Measurements from ENCODE around the gene KISS1R. TPM values are rescaled to one million over a fixed set of nuclear protein-coding genes. Genes with fewer than 3 reads are reported as not detected.

KISS1R gene
- total RNA-seq, 4 donors from 2014 or later, result 0.29 TPM; not detected in 3

DNA sequence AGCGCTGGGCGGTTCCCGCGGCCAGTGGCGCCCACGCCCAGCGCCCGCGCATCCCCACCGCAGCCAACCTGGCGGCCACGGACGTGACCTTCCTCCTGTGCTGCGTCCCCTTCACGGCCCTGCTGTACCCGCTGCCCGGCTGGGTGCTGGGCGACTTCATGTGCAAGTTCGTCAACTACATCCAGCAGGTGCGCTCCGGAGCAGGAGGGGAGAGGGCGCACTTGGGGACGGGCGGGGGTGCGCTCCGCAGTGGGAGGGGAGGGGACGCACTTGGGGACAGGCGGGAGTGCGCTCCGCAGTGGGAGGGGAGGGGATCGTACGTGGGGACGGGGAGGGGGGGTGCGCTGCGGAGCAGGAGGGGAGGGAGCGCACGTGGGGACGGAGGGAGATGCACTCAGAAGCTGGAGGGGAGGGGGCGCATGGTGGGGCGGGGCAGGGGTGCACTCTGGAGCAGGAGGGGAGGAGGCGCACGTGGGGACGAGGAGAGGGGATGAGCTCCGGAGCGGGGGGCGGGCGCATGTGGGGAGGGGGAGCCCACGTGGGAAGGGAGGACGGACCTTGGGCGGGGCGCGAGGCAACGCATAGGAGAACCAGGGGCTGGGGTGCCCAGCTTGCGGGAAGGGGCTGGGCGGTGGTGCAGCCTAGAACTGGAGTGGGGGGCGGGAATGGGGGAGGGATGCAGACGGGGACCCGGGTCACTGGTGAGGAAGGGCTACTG is 1.5 kb downstream of the KISS1R start:
- TF ChIP-seq EP300 (IDR thresholded peaks at IDR 0.05) (no peak), POLR2AphosphoS5 (IDR thresholded peaks at IDR 0.05) (no peak), POLR2A (IDR thresholded peaks at IDR 0.05) (no peak)
- TF ChIP-seq, protein P1, sequence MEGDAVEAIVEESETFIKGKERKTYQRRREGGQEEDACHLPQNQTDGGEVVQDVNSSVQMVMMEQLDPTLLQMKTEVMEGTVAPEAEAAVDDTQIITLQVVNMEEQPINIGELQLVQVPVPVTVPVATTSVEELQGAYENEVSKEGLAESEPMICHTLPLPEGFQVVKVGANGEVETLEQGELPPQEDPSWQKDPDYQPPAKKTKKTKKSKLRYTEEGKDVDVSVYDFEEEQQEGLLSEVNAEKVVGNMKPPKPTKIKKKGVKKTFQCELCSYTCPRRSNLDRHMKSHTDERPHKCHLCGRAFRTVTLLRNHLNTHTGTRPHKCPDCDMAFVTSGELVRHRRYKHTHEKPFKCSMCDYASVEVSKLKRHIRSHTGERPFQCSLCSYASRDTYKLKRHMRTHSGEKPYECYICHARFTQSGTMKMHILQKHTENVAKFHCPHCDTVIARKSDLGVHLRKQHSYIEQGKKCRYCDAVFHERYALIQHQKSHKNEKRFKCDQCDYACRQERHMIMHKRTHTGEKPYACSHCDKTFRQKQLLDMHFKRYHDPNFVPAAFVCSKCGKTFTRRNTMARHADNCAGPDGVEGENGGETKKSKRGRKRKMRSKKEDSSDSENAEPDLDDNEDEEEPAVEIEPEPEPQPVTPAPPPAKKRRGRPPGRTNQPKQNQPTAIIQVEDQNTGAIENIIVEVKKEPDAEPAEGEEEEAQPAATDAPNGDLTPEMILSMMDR (IDR thresholded peaks at IDR 0.05), result no peak
- no peak for DNase-seq (ENCODE audit: low spot score in 2 of 2)
- no peak overlapping the region for H3K27ac ChIP-seq
- no peaks in the 10 kb centered on the region for H3K36me3 ChIP-seq
- H3K4me1 ChIP-seq, result peaks cover 45% of the 10 kb centered on the region
- H3K27me3 ChIP-seq, result peaks cover 48% of the 10 kb centered on the region
- WGBS, result 3% methylated on average over 33 of the region's 58 CpGs
- H3K9me3 ChIP-seq, result no peaks in the 10 kb centered on the region
- no peak overlapping the region for H3K4me3 ChIP-seq

DNA sequence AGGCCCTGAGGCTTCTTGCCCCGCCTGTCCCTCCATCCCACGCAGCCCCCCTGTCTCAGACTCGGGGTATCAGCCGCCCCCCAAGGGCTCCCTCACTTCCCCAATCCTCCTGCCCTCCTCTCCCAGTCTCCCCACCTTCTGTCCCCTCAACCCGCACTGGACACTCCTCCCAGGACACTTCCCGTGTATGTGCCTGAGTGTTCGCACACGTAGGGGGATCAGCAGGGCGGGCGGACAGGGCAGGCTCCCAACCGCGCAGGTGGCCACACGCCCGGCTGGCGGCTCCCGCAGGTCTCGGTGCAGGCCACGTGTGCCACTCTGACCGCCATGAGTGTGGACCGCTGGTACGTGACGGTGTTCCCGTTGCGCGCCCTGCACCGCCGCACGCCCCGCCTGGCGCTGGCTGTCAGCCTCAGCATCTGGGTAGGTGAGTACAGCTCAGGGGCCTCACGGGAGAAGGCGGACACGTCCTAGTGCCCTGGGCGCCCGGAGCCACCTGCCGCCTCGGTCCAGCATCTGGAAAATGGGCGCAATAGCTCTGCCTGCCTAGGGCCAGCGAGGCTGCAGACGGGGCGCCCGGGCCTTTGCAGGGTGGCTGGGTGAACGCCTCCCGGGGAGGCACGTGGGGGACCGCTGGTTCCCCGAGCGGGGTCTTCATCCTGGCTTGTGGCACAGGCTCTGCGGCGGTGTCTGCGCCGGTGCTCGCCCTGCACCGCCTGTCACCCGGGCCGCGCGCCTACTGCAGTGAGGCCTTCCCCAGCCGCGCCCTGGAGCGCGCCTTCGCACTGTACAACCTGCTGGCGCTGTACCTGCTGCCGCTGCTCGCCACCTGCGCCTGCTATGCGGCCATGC is 2.3 kb downstream of the KISS1R start:
- Histone ChIP-seq H3K4me3 (peak overlapping the region; percentile 34), H3K36me3 (no peaks in the 10 kb centered on the region), H3K27me3 (peaks cover 48% of the 10 kb centered on the region), H3K27ac (no peak overlapping the region), H3K4me1 (peaks cover 44% of the 10 kb centered on the region), H3K9me3 (no peaks in the 10 kb centered on the region)
- WGBS, result 2% methylated on average over 24 of the region's 68 CpGs
- no peak for DNase-seq (ENCODE audit: low spot score in 2 of 2)
- TF ChIP-seq POLR2A (IDR thresholded peaks at IDR 0.05) (no peak), EP300 (IDR thresholded peaks at IDR 0.05) (no peak), POLR2AphosphoS5 (IDR thresholded peaks at IDR 0.05) (no peak)
- TF ChIP-seq, protein P1 (IDR thresholded peaks at IDR 0.05), result no peak

DNA sequence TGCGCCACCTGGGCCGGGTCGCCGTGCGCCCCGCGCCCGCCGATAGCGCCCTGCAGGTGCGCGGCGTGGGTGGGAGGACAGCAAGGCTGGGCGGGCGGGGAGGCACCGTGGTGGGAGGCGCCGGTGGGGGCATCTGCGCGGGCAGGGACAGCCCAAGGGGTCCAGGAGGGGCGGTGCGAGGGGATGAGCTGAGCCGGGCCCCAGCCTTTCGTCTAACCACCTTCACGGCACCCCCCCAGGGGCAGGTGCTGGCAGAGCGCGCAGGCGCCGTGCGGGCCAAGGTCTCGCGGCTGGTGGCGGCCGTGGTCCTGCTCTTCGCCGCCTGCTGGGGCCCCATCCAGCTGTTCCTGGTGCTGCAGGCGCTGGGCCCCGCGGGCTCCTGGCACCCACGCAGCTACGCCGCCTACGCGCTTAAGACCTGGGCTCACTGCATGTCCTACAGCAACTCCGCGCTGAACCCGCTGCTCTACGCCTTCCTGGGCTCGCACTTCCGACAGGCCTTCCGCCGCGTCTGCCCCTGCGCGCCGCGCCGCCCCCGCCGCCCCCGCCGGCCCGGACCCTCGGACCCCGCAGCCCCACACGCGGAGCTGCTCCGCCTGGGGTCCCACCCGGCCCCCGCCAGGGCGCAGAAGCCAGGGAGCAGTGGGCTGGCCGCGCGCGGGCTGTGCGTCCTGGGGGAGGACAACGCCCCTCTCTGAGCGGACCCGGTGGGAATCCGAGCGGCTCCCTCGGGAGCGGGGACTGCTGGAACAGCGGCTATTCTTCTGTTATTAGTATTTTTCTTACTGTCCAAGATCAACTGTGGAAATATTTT is 3.1 kb downstream of the KISS1R start:
- H3K36me3 ChIP-seq, result no peaks in the 10 kb centered on the region
- H3K27me3 ChIP-seq, result peaks cover 48% of the 10 kb centered on the region
- H3K27ac ChIP-seq, result no peak overlapping the region
- peaks cover 50% of the 10 kb centered on the region for H3K4me1 ChIP-seq
- no peaks in the 10 kb centered on the region for H3K9me3 ChIP-seq
- TF ChIP-seq POLR2AphosphoS5 (IDR thresholded peaks at IDR 0.05) (no peak), POLR2A (IDR thresholded peaks at IDR 0.05) (no peak), EP300 (IDR thresholded peaks at IDR 0.05) (no peak)
- TF ChIP-seq, protein P1 (IDR thresholded peaks at IDR 0.05), result no peak
- DNase-seq (ENCODE audit: low spot score in 2 of 2), result no peak
- WGBS, result 3% methylated on average over 7 of the region's 84 CpGs
- peak overlapping the region; percentile 34 for H3K4me3 ChIP-seq

DNA sequence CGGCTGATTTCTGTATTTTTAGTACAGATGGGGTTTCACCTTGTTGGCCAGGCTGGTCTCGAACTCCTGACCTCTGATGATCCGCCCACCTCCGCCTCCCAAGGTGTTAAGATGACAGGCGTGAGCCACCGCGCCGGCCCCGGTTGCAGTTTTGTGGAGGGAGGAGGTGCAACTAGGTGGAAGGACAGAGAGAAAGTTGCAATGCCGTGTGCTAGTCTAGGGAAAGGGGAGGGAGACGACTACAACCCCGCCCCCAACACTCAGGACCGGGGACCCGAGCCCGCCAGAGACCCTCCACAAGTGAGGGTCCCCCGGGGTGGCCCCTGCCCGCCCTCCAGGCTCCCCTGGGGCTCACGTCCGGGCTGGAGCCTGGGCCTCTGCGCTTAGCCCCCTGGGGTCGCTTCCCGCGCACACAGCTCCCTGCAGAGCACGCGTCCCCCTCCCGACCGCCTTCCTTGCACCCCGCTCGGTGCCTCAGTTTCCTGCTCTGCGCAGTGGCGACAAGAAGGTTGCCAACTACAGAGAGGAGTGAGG is 7.5 kb downstream of the KISS1R start:
- 8% methylated on average over 10 of the region's 31 CpGs for WGBS
- Histone ChIP-seq H3K27ac (no peak overlapping the region), H3K9me3 (no peaks in the 10 kb centered on the region), H3K27me3 (peaks cover 19% of the 10 kb centered on the region), H3K36me3 (peaks cover 7% of the 10 kb centered on the region), H3K4me3 (peak overlapping the region; percentile 97), H3K4me1 (peaks cover 40% of the 10 kb centered on the region)
- TF ChIP-seq, protein P1 (IDR thresholded peaks at IDR 0.05), result no peak
- TF ChIP-seq EP300 (IDR thresholded peaks at IDR 0.05) (no peak), POLR2AphosphoS5 (IDR thresholded peaks at IDR 0.05) (no peak)
- DNase-seq (ENCODE audit: low spot score in 2 of 2), result no peak

Data from suprapubic skin (tissue), 4 donors.